Fibroblast of villous mesenchyme (primary cell): ENCODE data around the gene IL31. TPM values are rescaled to one million over a fixed set of nuclear protein-coding genes. Genes with fewer than 3 reads are reported as not detected.
"Not testable (repeated sequence)": the region's sequence is repeated elsewhere in the genome, so short reads cannot be mapped to it uniquely, and the experiment has no call there.

Experiments
- DNase-seq: peaks from one replicate; pipeline ENCODE4 v3.0.0-alpha.2; 2010; ENCODE audit warnings: low read depth
- H3K4me3 ChIP-seq: 2 replicates; pipeline ENCODE4 v1.5.1; 2011; ENCODE audit warnings: low read depth, mild to moderate bottlenecking, low read length
- total RNA-seq: library from RNA; depleted of rRNA; stranded (reverse); fragments of >200 nt; gene quantifications from 2 replicates; pipeline ENCODE4 v1.2.3, GENCODE V29; 2012
- TF ChIP-seq, protein P1 (sequence below): IDR thresholded peaks from 2 replicates; pipeline ENCODE4 v1.5.1; 2012; ENCODE audit warnings: low read depth, mild to moderate bottlenecking, low read length; ENCODE audit not compliant: insufficient read depth

The IL31 gene
- total RNA-seq, 1 donor: not detected

DNA sequence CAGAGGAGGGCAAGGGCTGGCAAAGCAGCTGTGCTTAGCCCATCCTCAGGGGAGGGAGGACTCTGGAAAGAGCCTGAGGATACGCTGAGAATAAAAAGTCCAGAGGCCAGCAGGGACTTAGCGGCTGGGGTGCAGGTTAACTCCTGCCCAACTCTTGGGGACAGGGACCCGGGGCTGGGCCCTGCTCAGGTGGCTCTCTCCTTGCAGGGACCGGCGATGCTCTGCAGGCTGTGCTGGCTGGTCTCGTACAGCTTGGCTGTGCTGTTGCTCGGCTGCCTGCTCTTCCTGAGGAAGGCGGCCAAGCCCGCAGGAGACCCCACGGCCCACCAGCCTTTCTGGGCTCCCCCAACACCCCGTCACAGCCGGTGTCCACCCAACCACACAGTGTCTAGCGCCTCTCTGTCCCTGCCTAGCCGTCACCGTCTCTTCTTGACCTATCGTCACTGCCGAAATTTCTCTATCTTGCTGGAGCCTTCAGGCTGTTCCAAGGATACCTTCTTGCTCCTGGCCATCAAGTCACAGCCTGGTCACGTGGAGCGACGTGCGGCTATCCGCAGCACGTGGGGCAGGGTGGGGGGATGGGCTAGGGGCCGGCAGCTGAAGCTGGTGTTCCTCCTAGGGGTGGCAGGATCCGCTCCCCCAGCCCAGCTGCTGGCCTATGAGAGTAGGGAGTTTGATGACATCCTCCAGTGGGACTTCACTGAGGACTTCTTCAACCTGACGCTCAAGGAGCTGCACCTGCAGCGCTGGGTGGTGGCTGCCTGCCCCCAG is 32.3 kb upstream of the IL31 start:
- no peak overlapping the region for H3K4me3 ChIP-seq
- TF ChIP-seq, protein P1, sequence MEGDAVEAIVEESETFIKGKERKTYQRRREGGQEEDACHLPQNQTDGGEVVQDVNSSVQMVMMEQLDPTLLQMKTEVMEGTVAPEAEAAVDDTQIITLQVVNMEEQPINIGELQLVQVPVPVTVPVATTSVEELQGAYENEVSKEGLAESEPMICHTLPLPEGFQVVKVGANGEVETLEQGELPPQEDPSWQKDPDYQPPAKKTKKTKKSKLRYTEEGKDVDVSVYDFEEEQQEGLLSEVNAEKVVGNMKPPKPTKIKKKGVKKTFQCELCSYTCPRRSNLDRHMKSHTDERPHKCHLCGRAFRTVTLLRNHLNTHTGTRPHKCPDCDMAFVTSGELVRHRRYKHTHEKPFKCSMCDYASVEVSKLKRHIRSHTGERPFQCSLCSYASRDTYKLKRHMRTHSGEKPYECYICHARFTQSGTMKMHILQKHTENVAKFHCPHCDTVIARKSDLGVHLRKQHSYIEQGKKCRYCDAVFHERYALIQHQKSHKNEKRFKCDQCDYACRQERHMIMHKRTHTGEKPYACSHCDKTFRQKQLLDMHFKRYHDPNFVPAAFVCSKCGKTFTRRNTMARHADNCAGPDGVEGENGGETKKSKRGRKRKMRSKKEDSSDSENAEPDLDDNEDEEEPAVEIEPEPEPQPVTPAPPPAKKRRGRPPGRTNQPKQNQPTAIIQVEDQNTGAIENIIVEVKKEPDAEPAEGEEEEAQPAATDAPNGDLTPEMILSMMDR: no peak
- DNase-seq: no peak

DNA sequence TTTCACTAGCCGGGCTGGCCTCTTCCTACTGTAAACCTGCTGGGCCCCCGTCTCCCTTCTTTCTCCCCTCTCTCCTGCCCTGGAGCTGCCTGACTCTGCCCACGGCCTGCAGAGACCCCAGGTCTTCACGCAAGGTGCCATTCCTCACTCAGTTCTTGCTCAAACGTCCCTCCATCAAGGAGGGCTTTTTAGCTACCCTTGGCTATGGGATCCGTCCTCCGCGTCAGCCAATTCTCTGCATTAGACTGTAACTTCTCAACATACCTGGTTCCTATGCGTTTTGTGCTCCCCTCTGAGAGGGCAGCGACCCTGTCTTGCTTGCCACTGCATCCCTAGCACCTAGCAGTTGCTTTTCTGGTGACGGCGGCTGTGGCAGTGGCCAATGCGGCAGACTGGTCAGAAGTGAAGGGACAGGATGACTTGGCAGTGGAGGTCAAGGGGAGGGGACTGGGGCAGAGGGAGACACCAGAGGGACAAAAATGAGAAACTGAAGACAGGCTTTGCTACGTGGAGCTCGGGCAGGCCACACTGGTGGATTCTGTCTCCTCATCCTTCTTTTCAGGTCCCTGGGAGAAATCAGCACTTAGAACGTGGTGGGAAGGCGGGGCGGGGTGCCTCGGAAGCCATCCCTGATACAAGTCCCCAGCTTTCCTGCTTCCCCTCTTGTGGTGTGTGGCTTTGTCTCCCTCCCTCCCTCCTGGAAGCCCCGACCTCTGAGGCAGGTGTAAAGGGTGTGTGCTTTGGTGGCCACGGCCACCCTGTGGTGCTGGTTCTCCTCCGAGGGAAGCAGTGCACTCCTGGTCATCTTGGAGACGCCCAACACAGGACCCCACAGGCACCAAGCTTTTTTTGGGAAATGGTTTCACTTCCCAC is 31.3 kb upstream of the IL31 start:
- no peak for DNase-seq
- TF ChIP-seq, protein P1: no peak
- no peak overlapping the region for H3K4me3 ChIP-seq

DNA sequence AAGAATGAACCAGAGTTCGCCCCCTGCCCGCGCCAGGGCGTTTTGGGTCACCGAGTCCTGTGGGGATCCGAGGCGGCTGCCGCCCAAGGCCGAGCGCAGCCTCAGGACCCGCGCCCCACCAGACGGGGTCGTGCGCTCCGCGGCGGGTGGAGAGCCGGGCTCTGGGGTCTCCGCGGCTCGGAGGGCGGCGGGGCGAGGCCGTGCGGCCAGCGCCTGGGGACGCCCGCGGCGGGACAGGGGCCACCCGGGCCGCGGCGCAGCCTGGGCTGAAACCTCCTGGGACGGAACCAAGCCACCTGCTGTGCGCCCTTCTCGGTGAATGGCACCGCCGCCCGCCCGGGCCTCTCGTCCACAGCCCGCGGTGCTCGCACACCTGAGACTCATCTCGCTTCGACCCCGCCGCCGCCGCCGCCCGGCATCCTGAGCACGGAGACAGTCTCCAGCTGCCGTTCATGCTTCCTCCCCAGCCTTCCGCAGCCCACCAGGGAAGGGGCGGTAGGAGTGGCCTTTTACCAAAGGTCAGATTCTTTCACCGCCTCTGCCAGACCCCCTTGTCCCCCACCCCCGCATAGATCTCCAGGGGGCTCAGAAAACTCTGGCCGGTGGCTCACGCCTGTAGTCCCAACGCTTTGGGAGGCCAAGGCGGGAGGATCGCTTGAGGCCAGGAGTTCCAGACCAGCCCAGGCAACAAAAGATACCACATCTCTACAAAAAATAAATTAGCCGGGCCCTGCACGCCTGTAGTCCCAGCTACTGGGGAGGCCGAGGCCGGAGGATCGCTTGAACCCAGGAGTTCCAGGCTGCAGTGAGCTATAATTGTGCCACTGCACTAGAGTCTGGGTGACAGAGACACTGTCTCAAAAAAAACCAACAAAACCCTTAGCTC is 30.4 kb upstream of the IL31 start:
- DNase-seq: no peak
- TF ChIP-seq, protein P1: no peak

DNA sequence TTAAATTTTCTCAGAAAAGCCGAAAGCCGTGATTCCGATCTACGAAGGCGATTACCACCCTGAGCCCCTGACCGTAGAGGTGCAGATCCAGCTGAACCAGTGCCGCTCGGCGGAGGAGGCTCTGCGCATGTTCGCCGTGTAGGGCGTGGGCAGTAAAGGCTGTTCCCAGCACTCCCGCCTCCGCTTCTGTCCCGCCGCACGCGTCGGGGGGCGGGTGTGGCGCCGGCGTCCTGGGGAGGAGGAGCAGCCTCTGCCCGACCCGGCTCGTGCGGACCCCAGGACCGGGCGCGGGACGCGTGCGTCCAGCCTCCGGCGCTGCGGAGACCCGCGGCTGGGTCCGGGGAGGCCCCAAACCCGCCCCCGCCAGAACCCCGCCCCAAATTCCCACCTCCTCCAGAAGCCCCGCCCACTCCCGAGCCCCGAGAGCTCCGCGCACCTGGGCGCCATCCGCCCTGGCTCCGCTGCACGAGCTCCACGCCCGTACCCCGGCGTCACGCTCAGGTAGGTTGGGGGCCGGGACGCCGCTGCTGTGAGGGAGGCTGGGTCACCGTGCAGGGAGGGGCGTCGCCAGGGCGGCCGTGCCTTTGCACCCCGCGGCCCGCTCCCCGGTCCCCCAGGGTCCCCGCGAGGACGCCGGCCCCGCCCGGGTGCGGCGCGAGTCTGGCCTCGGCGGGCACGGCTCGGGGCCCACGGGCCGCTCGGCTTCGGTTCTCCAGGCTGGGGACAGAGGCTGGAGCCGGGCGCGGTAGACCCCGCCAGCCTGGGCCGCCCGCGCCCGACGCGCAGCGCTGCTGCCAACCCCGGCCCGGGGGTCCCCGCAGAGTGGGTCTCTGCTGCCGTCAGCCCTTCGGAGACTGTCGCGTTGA is 29.5 kb upstream of the IL31 start, which contains the start of gene B3GNT4:
TSS of gene B3GNT4 (plus strand) at position 409 of the 866 bp plus-strand sequence. CDS start 910 bp downstream, outside the sequence.
- TF ChIP-seq, protein P1: no peak

More for the DNA sequence above, 30.4 kb upstream of the IL31 start:
- peak overlapping the region; percentile 38 for H3K4me3 ChIP-seq

DNA sequence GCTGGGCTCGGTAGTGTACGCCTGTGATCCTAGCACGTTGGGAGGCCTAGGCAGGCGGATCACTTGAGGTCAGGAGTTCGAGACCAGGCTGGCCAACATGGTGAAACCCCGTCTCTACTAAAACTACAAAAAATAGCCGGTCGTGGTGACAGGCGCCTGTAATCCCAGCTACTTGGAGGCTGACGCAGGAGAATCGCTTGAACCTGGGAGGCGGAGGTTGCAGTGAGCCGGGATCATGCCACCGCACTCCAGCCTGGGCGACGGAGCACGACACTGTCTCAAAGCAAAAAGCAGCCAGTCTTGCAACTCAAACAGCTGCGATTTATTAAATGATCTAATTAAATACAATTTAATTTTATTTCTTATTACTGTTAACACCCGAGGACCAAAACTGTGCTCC is 28.8 kb upstream of the IL31 start:
- not testable (repeated sequence) for DNase-seq
- H3K4me3 ChIP-seq: peak overlapping the region; percentile 56

More for the DNA sequence above, 29.5 kb upstream of the IL31 start, which contains the start of gene B3GNT4:
- DNase-seq: peak; percentile 37
- H3K4me3 ChIP-seq: peak within 1 kb of the TSS; percentile 56

DNA sequence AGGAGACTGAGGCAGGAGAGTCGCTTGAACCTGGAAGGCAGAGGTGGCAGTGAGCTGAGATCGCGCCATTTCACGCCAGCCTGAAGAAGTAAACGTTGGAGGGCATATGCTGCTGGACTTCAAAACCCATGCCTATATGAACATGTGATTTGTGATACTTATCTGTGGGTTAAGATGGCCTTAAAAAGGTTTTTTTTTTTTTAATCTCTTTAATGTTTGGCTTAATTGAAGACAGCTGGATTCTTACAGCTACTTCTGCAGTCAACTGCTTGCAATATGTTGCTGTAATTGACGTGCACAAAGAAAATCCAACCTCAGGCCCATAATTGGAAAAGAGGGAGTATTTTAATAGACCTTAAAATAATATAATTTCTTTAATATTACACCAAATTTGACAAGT is 28.0 kb upstream of the IL31 start:
- no peak overlapping the region for H3K4me3 ChIP-seq
- DNase-seq: no peak
- TF ChIP-seq, protein P1: no peak
